HepG2 (cell line): ENCODE measurements around the gene MED22. TPM values are rescaled to one million over a fixed set of nuclear protein-coding genes. Genes with fewer than 3 reads are reported as not detected.

Experiments
- HHEX ChIP-seq: IDR thresholded peaks from 2 replicates; pipeline ENCODE4 v1.6.1; 2016; ENCODE audit warnings: control low read depth
- MED8 ChIP-seq: sonication (generic); formaldehyde crosslinking; IDR thresholded peaks from 2 replicates; pipeline ENCODE4 v1.8.1; 2023; ENCODE audit warnings: mild to moderate bottlenecking, missing genetic modification reagents; ENCODE audit not compliant: insufficient replicate concordance
- NBN ChIP-seq: fragments of 450-650 bp; conservative IDR thresholded peaks from 2 replicates; pipeline ENCODE4 v1.6.1; 2017
- PHF21A ChIP-seq: sonication (generic); formaldehyde crosslinking; IDR thresholded peaks from 2 replicates; pipeline ENCODE4 v1.5.0; 2020; ENCODE audit warnings: mild to moderate bottlenecking, missing genetic modification reagents
- POLR2G ChIP-seq: fragments of 200-400 bp; formaldehyde crosslinking; IDR thresholded peaks from 2 replicates; pipeline ENCODE4 v1.6.1; 2018; ENCODE audit warnings: mild to moderate bottlenecking, low read depth, low read length, moderate library complexity
- SALL1 ChIP-seq: sonication (generic); formaldehyde crosslinking; IDR thresholded peaks from 2 replicates; pipeline ENCODE4 v1.8.0; 2022; ENCODE audit warnings: mild to moderate bottlenecking, missing genetic modification reagents
- SP1 ChIP-seq, 2 experiments: fragments of 450-650 bp in 1 of 2; sonication (generic) in 1 of 2; formaldehyde crosslinking in 1 of 2; IDR thresholded peaks; 2 replicates each; pipeline versions ENCODE4 v1.4.0 to v1.6.1; 2016 to 2020; ENCODE audit warnings: missing genetic modification reagents in 1 of 2
- TCF12 ChIP-seq, 2 experiments: fragments of 450-650 bp in 1 of 2; sonication (generic) in 1 of 2; formaldehyde crosslinking in 1 of 2; IDR thresholded peaks; 2 replicates each; pipeline versions ENCODE4 v1.6.1 to v1.8.0; 2017 to 2022; ENCODE audit warnings: antibody characterized with exemption in 1 of 2, mild to moderate bottlenecking in 1 of 2, missing genetic modification reagents in 1 of 2, moderate library complexity in 1 of 2
- TEAD3 ChIP-seq: optimal IDR thresholded peaks from 2 replicates; pipeline ENCODE3; 2016; ENCODE audit warnings: borderline replicate concordance
- YEATS4 ChIP-seq: sonication (generic); formaldehyde crosslinking; IDR thresholded peaks from 2 replicates; pipeline ENCODE4 v1.4.0; 2020; ENCODE audit warnings: missing genetic modification reagents, borderline replicate concordance
- YY1 ChIP-seq: IDR thresholded peaks from 2 replicates; pipeline ENCODE4 v1.6.1; 2011; ENCODE audit warnings: low read length, low read depth, moderate library complexity, mild to moderate bottlenecking; ENCODE audit not compliant: insufficient read depth, insufficient replicate concordance
- ZNF253 ChIP-seq: sonication (generic); formaldehyde crosslinking; IDR thresholded peaks from 2 replicates; pipeline ENCODE4 v1.8.0; 2022; ENCODE audit warnings: mild to moderate bottlenecking, missing genetic modification reagents, borderline replicate concordance
- ZNF484 ChIP-seq: sonication (generic); formaldehyde crosslinking; IDR thresholded peaks from 2 replicates; pipeline ENCODE4 v1.5.1; 2020; ENCODE audit warnings: mild to moderate bottlenecking, low read depth, missing genetic modification reagents, borderline replicate concordance
- polyA plus RNA-seq, 8 experiments: library from polyadenylated mRNA; depleted of rRNA in 3 of 8; stranded (reverse) in 7 of 8; unstranded in 1 of 8; fragments of >200 nt; fragmentation: Illumina TruSeq in 4 of 8; extraction: Trizol in 4 of 8; gene quantifications; 2 replicates each; pipeline versions ENCODE4 v1.2.1 to v1.2.3, GENCODE V29; 2011 to 2016; ENCODE audit warnings: low read depth in 4 of 8, missing spikeins in 1 of 8, mixed read lengths in 1 of 8; ENCODE audit not compliant: insufficient read depth in 1 of 8
- total RNA-seq, 5 experiments: library from RNA; depleted of rRNA; stranded (reverse); fragments of >200 nt; fragmentation: Illumina TruSeq; extraction: Trizol; gene quantifications; 2 replicates each; pipeline ENCODE4 v1.2.3, GENCODE V29; 2016; ENCODE audit warnings: low read depth in 1 of 5
- TF ChIP-seq, protein P1 (sequence below): sonication (generic); formaldehyde crosslinking; IDR thresholded peaks from 2 replicates; pipeline ENCODE4 v1.4.0; 2020; ENCODE audit warnings: missing genetic modification reagents
- TF ChIP-seq, protein P2 (sequence below): sonication (generic); formaldehyde crosslinking; IDR thresholded peaks from 2 replicates; pipeline ENCODE4 v1.5.0; 2020; ENCODE audit warnings: missing genetic modification reagents
- TF ChIP-seq, protein P3 (sequence below): IDR thresholded peaks from 2 replicates; pipeline ENCODE4 v1.6.1; 2016; ENCODE audit warnings: missing compliant biosample characterization, missing genetic modification reagents, borderline replicate concordance
- TF ChIP-seq, protein P4 (sequence below): IDR thresholded peaks from 2 replicates; pipeline ENCODE4 v1.6.1; 2016; ENCODE audit warnings: missing genetic modification reagents, missing compliant biosample characterization
- TF ChIP-seq, protein P5 (sequence below): sonication (generic); formaldehyde crosslinking; IDR thresholded peaks from 2 replicates; pipeline ENCODE4 v1.5.1; 2020; ENCODE audit warnings: mild to moderate bottlenecking, missing genetic modification reagents, moderate library complexity

Gene MED22
- total and polyA plus RNA-seq, 2 of the 13 experiments (the other 11 are each of a cell fraction or from before 2014, with no cell fraction given): 15.8 to 22.1 TPM

DNA sequence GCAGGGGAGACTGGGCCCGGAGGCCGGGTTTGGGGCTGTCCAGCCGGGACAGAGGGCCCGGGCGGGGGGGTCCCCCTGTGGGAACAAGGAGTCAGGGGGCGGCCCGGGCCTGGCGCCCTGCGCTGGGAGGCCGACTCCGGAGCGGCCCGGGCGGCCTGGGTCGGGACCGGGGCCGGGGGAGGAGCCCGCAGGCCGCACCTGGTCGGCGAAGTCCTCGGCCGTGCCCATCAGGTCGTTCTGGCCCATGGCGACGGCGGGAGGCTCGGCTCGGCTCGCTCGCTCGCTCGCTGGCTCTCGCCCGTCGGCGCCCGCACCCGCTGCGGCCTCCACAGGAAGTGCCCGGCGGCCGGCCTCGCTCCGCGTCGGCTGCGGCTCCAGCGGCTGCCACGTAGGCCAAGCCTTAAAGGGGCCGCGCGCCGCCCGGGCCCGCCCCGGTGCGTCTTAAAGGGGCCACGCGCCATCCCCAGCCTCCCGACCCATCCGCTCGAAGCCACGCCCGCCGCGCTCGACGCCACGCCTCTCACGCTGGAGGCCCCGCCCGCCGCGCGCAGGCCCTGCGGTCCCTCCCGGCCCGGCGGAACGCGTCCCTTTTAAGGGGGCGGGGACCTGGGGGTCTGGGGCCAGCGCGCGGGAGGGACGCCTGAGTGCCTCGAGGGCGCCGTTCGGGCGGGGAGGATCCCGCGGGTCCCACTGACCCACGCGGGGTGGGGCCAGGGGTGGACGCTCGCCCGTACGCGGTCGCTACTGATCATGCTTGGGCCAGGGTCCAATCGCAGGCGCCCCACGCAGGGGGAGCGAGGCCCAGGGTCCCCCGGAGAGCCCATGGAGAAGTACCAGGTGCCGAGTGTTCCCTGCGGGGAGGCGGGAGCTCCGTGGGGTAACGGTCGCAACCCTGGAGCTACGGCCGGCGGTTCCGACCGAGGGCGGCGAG lies 28.1 kb upstream of the MED22 start, which contains the start of the genes STKLD1 and SURF4 (continued):
- TF ChIP-seq YY1: peak; percentile 68
- TF ChIP-seq, protein P1, sequence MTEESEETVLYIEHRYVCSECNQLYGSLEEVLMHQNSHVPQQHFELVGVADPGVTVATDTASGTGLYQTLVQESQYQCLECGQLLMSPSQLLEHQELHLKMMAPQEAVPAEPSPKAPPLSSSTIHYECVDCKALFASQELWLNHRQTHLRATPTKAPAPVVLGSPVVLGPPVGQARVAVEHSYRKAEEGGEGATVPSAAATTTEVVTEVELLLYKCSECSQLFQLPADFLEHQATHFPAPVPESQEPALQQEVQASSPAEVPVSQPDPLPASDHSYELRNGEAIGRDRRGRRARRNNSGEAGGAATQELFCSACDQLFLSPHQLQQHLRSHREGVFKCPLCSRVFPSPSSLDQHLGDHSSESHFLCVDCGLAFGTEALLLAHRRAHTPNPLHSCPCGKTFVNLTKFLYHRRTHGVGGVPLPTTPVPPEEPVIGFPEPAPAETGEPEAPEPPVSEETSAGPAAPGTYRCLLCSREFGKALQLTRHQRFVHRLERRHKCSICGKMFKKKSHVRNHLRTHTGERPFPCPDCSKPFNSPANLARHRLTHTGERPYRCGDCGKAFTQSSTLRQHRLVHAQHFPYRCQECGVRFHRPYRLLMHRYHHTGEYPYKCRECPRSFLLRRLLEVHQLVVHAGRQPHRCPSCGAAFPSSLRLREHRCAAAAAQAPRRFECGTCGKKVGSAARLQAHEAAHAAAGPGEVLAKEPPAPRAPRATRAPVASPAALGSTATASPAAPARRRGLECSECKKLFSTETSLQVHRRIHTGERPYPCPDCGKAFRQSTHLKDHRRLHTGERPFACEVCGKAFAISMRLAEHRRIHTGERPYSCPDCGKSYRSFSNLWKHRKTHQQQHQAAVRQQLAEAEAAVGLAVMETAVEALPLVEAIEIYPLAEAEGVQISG: peak; percentile 83
- TF ChIP-seq, protein P2, sequence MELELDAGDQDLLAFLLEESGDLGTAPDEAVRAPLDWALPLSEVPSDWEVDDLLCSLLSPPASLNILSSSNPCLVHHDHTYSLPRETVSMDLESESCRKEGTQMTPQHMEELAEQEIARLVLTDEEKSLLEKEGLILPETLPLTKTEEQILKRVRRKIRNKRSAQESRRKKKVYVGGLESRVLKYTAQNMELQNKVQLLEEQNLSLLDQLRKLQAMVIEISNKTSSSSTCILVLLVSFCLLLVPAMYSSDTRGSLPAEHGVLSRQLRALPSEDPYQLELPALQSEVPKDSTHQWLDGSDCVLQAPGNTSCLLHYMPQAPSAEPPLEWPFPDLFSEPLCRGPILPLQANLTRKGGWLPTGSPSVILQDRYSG: peak; percentile 81; the same call in 1 of the 2 replicates
- no peak for TF ChIP-seq TCF12 (IDR thresholded peaks at IDR 0.05)
- TF ChIP-seq TCF12 (CRISPR knock-in tag; IDR thresholded peaks at IDR 0.05): 0 out of 2 replicates have a peak, but pooled peaks have one; percentile 6
- no peak for TF ChIP-seq ZNF253
- TF ChIP-seq HHEX (CRISPR knock-in tag): no peak
- TF ChIP-seq MED8 (CRISPR knock-in tag): no peak
- peak; percentile 86 for TF ChIP-seq POLR2G
- no peak; the same call in 1 of the 2 replicates for TF ChIP-seq ZNF484
- TF ChIP-seq, protein P3, sequence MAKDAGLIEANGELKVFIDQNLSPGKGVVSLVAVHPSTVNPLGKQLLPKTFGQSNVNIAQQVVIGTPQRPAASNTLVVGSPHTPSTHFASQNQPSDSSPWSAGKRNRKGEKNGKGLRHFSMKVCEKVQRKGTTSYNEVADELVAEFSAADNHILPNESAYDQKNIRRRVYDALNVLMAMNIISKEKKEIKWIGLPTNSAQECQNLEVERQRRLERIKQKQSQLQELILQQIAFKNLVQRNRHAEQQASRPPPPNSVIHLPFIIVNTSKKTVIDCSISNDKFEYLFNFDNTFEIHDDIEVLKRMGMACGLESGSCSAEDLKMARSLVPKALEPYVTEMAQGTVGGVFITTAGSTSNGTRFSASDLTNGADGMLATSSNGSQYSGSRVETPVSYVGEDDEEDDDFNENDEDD (CRISPR knock-in tag): peak; percentile 89; the same call in 1 of the 2 replicates
- TF ChIP-seq, protein P4, sequence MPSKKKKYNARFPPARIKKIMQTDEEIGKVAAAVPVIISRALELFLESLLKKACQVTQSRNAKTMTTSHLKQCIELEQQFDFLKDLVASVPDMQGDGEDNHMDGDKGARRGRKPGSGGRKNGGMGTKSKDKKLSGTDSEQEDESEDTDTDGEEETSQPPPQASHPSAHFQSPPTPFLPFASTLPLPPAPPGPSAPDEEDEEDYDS (CRISPR knock-in tag): peak; percentile 81
- peak; percentile 20 for TF ChIP-seq TEAD3
- TF ChIP-seq NBN: no peak
- peak; percentile 80 for TF ChIP-seq SALL1
- no peak for TF ChIP-seq SP1 (IDR thresholded peaks at IDR 0.05)
- peak; percentile 99 for TF ChIP-seq SP1 (CRISPR knock-in tag; IDR thresholded peaks at IDR 0.05)
- peak; percentile 95 for TF ChIP-seq YEATS4 (CRISPR knock-in tag)
- TF ChIP-seq, protein P5, sequence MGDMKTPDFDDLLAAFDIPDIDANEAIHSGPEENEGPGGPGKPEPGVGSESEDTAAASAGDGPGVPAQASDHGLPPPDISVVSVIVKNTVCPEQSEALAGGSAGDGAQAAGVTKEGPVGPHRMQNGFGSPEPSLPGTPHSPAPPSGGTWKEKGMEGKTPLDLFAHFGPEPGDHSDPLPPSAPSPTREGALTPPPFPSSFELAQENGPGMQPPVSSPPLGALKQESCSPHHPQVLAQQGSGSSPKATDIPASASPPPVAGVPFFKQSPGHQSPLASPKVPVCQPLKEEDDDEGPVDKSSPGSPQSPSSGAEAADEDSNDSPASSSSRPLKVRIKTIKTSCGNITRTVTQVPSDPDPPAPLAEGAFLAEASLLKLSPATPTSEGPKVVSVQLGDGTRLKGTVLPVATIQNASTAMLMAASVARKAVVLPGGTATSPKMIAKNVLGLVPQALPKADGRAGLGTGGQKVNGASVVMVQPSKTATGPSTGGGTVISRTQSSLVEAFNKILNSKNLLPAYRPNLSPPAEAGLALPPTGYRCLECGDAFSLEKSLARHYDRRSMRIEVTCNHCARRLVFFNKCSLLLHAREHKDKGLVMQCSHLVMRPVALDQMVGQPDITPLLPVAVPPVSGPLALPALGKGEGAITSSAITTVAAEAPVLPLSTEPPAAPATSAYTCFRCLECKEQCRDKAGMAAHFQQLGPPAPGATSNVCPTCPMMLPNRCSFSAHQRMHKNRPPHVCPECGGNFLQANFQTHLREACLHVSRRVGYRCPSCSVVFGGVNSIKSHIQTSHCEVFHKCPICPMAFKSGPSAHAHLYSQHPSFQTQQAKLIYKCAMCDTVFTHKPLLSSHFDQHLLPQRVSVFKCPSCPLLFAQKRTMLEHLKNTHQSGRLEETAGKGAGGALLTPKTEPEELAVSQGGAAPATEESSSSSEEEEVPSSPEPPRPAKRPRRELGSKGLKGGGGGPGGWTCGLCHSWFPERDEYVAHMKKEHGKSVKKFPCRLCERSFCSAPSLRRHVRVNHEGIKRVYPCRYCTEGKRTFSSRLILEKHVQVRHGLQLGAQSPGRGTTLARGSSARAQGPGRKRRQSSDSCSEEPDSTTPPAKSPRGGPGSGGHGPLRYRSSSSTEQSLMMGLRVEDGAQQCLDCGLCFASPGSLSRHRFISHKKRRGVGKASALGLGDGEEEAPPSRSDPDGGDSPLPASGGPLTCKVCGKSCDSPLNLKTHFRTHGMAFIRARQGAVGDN (CRISPR knock-in tag): peak; percentile 79
- TF ChIP-seq PHF21A: peak; percentile 68
